Trophoblast cell (in vitro differentiated cells and primary cell): ENCODE results near the gene DGAT2L6.

ENCODE experiments used
- DNase-seq, 2 donors: peaks; one replicate each; pipeline ENCODE4 v3.0.0-alpha.2; 2016
- H2AFZ ChIP-seq: 2 replicates; pipeline ENCODE4 v1.6.1; 2013; ENCODE audit warnings: low read length, moderate library complexity, mild to moderate bottlenecking; ENCODE audit not compliant: insufficient read depth, poor library complexity
- H2AK5ac ChIP-seq: 2 replicates; pipeline ENCODE4 v1.6.1; 2013; ENCODE audit warnings: mild to moderate bottlenecking, low read length
- H2BK120ac ChIP-seq: 2 replicates; pipeline ENCODE4 v1.6.1; 2013; ENCODE audit warnings: low read length, mild to moderate bottlenecking, moderate library complexity; ENCODE audit not compliant: insufficient read depth, poor library complexity
- H2BK12ac ChIP-seq: 2 replicates; pipeline ENCODE4 v1.6.1; 2013; ENCODE audit warnings: mild to moderate bottlenecking, low read length, moderate library complexity
- H2BK5ac ChIP-seq: 2 replicates; pipeline ENCODE4 v1.6.1; 2013; ENCODE audit warnings: low read length, low read depth, moderate library complexity, mild to moderate bottlenecking; ENCODE audit not compliant: poor library complexity
- H3K14ac ChIP-seq: 2 replicates; pipeline ENCODE4 v1.6.1; 2013; ENCODE audit warnings: mild to moderate bottlenecking, low read length
- H3K18ac ChIP-seq: 2 replicates; pipeline ENCODE4 v1.6.1; 2013; ENCODE audit warnings: mild to moderate bottlenecking, low read length
- H3K23ac ChIP-seq: 2 replicates; pipeline ENCODE4 v1.6.1; 2013; ENCODE audit warnings: low read length
- H3K27ac ChIP-seq: 2 replicates; pipeline ENCODE4 v1.5.1; 2013; ENCODE audit warnings: low read depth, mild to moderate bottlenecking, inconsistent platforms, low read length, moderate library complexity
- H3K27me3 ChIP-seq: 2 replicates; pipeline ENCODE4 v1.6.1; 2013; ENCODE audit warnings: inconsistent platforms, mild to moderate bottlenecking, low read length, moderate library complexity; ENCODE audit not compliant: insufficient read depth
- H3K36me3 ChIP-seq, 2 experiments: 1 replicate in 1 of 2; 2 replicates in 1 of 2; pipeline ENCODE4 v1.6.1; 2013; ENCODE audit warnings: low read length in 2 of 2, mild to moderate bottlenecking in 2 of 2, moderate library complexity in 1 of 2; ENCODE audit not compliant: insufficient read depth in 2 of 2, control insufficient read depth in 1 of 2
- H3K4ac ChIP-seq: 2 replicates; pipeline ENCODE4 v1.6.1; 2013; ENCODE audit warnings: low read depth, mild to moderate bottlenecking, low read length, moderate library complexity
- H3K4me1 ChIP-seq, 2 experiments: 1 replicate in 1 of 2; 2 replicates in 1 of 2; pipeline ENCODE4 v1.6.1; 2013; ENCODE audit warnings: low read length in 2 of 2, mild to moderate bottlenecking in 2 of 2, moderate library complexity in 1 of 2; ENCODE audit not compliant: insufficient read depth in 2 of 2, control insufficient read depth in 1 of 2
- H3K4me2 ChIP-seq: 2 replicates; pipeline ENCODE4 v1.6.1; 2013; ENCODE audit warnings: inconsistent platforms, mild to moderate bottlenecking, low read length, moderate library complexity
- H3K4me3 ChIP-seq: 2 replicates; pipeline ENCODE4 v1.5.1; 2013; ENCODE audit warnings: mild to moderate bottlenecking, low read depth, low read length, inconsistent platforms
- H3K79me1 ChIP-seq: one replicate; pipeline ENCODE4 v1.6.1; 2013; ENCODE audit warnings: low read length
- H3K79me2 ChIP-seq: 2 replicates; pipeline ENCODE4 v1.6.1; 2013; ENCODE audit warnings: low read length, mild to moderate bottlenecking; ENCODE audit not compliant: control insufficient read depth, insufficient read depth, poor library complexity
- H3K9ac ChIP-seq: 2 replicates; pipeline ENCODE4 v1.6.1; 2013; ENCODE audit warnings: mild to moderate bottlenecking, low read length
- H3K9me3 ChIP-seq: 2 replicates; pipeline ENCODE4 v1.6.1; 2013; ENCODE audit warnings: low read depth, mild to moderate bottlenecking, control low read depth, inconsistent platforms, low read length; ENCODE audit not compliant: insufficient read depth
- H4K12ac ChIP-seq: 2 replicates; pipeline ENCODE4 v1.6.1; 2013; ENCODE audit warnings: low read depth, mild to moderate bottlenecking, low read length, moderate library complexity
- H4K8ac ChIP-seq: 2 replicates; pipeline ENCODE4 v1.6.1; 2013; ENCODE audit warnings: low read depth, mild to moderate bottlenecking, low read length, moderate library complexity
- H4K91ac ChIP-seq: one replicate; pipeline ENCODE4 v1.6.1; 2013; ENCODE audit warnings: low read depth, mild to moderate bottlenecking, low read length, moderate library complexity
- WGBS: extraction: QIAGEN DNeasy Blood & Tissue Kit; methylation state at CpG from one replicate; pipeline ENCODE4 v1.1.7; 2013; ENCODE audit warnings: missing lambda C conversion rate; ENCODE audit not compliant: insufficient read length, insufficient coverage; ENCODE audit errors: extremely low coverage; 5-methylcytosine and 5-hydroxymethylcytosine counted together

The DGAT2L6 gene

GRCh38 chrX:70244881-70245280, 67.6 kb downstream of the DGAT2L6 start:
- H3K79me2 ChIP-seq, result no peaks in the 10 kb centered on the region
- no peak overlapping the region for H2BK120ac ChIP-seq
- H2AK5ac ChIP-seq, result no peak overlapping the region
- H4K8ac ChIP-seq, result no peak overlapping the region
- WGBS, result no CpG with 5 or more reads among the region's 6 CpGs
- H2BK5ac ChIP-seq, result no peak overlapping the region
- no peak overlapping the region for H4K91ac ChIP-seq
- no peak overlapping the region for H3K18ac ChIP-seq
- no peak overlapping the region for H2BK12ac ChIP-seq
- no peak overlapping the region for H3K27ac ChIP-seq
- no peak overlapping the region for H3K4me2 ChIP-seq
- no peak overlapping the region for H3K4ac ChIP-seq
- H3K36me3 ChIP-seq, result no peaks in the 10 kb centered on the region
- no peak overlapping the region for H3K9ac ChIP-seq
- H3K4me1 ChIP-seq, result no peaks in the 10 kb centered on the region
- no peak overlapping the region for H3K4me3 ChIP-seq
- DNase-seq, result no peak
- H3K14ac ChIP-seq, result no peak overlapping the region
- H3K79me1 ChIP-seq, result no peaks in the 10 kb centered on the region
- no peak overlapping the region for H4K12ac ChIP-seq
- no peak overlapping the region for H3K23ac ChIP-seq
- H2AFZ ChIP-seq, result no peak overlapping the region
- H3K27me3 ChIP-seq, result no peaks in the 10 kb centered on the region
- H3K9me3 ChIP-seq, result no peaks in the 10 kb centered on the region

- H2BK12ac ChIP-seq, result no peak overlapping the region
- H3K27me3 ChIP-seq, result no peaks in the 10 kb centered on the region
- H3K14ac ChIP-seq, result no peak overlapping the region
- no peak overlapping the region for H2AK5ac ChIP-seq
- no peak overlapping the region for H4K8ac ChIP-seq
- no peak overlapping the region for H4K12ac ChIP-seq
- DNase-seq, result no peak
- H3K79me2 ChIP-seq, result no peaks in the 10 kb centered on the region
- H3K9me3 ChIP-seq, result no peaks in the 10 kb centered on the region
- no peak overlapping the region for H2BK120ac ChIP-seq
- no peak overlapping the region for H3K27ac ChIP-seq
- H3K4me1 ChIP-seq, result no peaks in the 10 kb centered on the region
- H3K18ac ChIP-seq, result no peak overlapping the region
- no peak overlapping the region for H3K9ac ChIP-seq
- no peak overlapping the region for H3K4ac ChIP-seq
- no peak overlapping the region for H2BK5ac ChIP-seq
- H3K4me3 ChIP-seq, result no peak overlapping the region
- no peak overlapping the region for H2AFZ ChIP-seq
- no peak overlapping the region for H4K91ac ChIP-seq
- no peaks in the 10 kb centered on the region for H3K79me1 ChIP-seq
- H3K4me2 ChIP-seq, result no peak overlapping the region
- no peaks in the 10 kb centered on the region for H3K36me3 ChIP-seq
- H3K23ac ChIP-seq, result no peak overlapping the region
- no CpG with 5 or more reads among the region's 2 CpGs for WGBS
Observed at GRCh38 chrX:70247252-70247651, 70.0 kb downstream of the DGAT2L6 start.

DNA sequence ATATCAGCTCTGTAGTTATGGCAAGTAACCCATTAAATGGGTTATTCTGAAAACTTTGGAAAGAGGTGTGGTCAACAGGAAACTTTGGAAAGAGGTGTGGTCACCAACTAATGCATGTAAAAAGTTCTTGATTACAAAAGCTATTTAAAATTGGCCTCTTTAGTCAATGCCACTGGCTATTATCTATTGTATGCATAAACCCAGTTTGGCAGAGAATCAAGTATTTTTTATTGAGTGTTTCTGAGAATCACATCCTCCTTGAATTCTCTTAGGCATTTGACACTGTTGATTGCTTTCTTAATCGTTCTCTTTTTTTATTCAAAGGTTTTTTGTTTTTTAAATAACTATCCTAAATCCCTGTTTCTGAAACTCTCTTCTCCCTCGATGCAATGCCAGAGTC, 75.2 kb downstream of the DGAT2L6 start:
- no peaks in the 10 kb centered on the region for H3K36me3 ChIP-seq
- no peak overlapping the region for H3K27ac ChIP-seq
- H4K8ac ChIP-seq, result no peak overlapping the region
- no peaks in the 10 kb centered on the region for H3K27me3 ChIP-seq
- no peak overlapping the region for H2AFZ ChIP-seq
- H3K23ac ChIP-seq, result no peak overlapping the region
- H3K4me3 ChIP-seq, result no peak overlapping the region
- no peaks in the 10 kb centered on the region for H3K79me2 ChIP-seq
- no peak overlapping the region for H4K12ac ChIP-seq
- H2AK5ac ChIP-seq, result no peak overlapping the region
- no peaks in the 10 kb centered on the region for H3K9me3 ChIP-seq
- H4K91ac ChIP-seq, result no peak overlapping the region
- H3K4me2 ChIP-seq, result no peak overlapping the region
- no peak overlapping the region for H2BK5ac ChIP-seq
- no peak overlapping the region for H3K9ac ChIP-seq
- H3K4ac ChIP-seq, result no peak overlapping the region
- H3K79me1 ChIP-seq, result no peaks in the 10 kb centered on the region
- no peak overlapping the region for H2BK120ac ChIP-seq
- WGBS, result no CpG with 5 or more reads among the region's 2 CpGs
- H3K4me1 ChIP-seq, result no peaks in the 10 kb centered on the region
- H3K14ac ChIP-seq, result no peak overlapping the region
- no peak overlapping the region for H2BK12ac ChIP-seq
- no peak for DNase-seq
- H3K18ac ChIP-seq, result no peak overlapping the region

DNA sequence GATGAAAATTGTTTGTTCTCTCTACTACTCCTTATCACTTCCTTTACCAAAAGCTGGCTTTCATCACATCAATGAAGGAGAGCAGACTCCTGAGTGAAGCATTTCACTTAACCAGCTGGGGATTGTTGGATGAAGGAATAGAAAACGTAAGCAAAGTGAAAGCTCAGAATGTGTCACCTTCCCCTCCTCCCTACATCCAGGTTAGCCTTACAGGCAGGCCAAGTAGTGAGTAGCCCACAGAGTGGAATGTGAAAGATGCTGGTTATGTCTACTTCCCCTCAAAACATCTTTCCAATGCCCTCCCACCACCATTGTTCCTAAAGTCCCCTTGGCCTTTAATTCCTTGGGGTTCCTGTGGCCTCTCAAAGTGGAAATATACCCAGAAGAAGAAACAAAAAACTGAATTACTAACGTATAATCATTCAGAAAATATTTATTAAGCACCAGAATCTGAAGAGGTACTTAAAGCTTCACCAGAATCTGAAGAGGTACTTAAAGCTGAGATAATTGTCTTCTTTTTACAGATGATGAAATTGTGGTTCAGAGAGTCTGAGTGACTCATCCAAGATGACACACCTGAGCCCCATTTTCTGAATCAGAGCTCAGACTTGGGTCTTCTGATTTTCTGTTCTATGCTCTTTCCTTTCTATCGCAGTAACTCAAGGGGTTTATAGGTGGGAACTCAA, 76.2 kb downstream of the DGAT2L6 start:
- Histone ChIP-seq H4K91ac (no peak overlapping the region), H3K36me3 (no peaks in the 10 kb centered on the region), H2AK5ac (no peak overlapping the region), H3K14ac (no peak overlapping the region), H2BK5ac (no peak overlapping the region), H3K4ac (no peak overlapping the region), H2AFZ (no peak overlapping the region), H2BK120ac (no peak overlapping the region), H4K12ac (no peak overlapping the region), H3K4me1 (no peaks in the 10 kb centered on the region), H3K79me2 (no peaks in the 10 kb centered on the region), H3K23ac (no peak overlapping the region), H3K18ac (no peak overlapping the region), H3K27me3 (no peaks in the 10 kb centered on the region), H3K9ac (no peak overlapping the region), H2BK12ac (no peak overlapping the region), H4K8ac (no peak overlapping the region), H3K4me3 (no peak overlapping the region), H3K79me1 (no peaks in the 10 kb centered on the region), H3K27ac (no peak overlapping the region), H3K4me2 (no peak overlapping the region), H3K9me3 (no peaks in the 10 kb centered on the region)
- no peak for DNase-seq
- no CpG with 5 or more reads among the region's 3 CpGs for WGBS
